RWPE2 (cell line): ENCODE measurements around the gene OCRL.

Source experiments
- ATAC-seq: fragments of 200-7000 bp; cut with Tn5 transposase; 3 replicates; pipeline ENCODE4 v1.9.1; 2021; ENCODE audit warnings: low read depth
- DNase-seq: peaks from one replicate; pipeline ENCODE4 v3.0.0-alpha.2; 2020; ENCODE audit warnings: low spot score
- H3K27ac ChIP-seq: fragments of 450-650 bp; 2 replicates; pipeline ENCODE4 v1.5.1; 2017; ENCODE audit warnings: mild to moderate bottlenecking; ENCODE audit not compliant: poor library complexity, severe bottlenecking
- H3K27me3 ChIP-seq: fragments of 250-450 bp; sonication (Bioruptor Pico); 2 replicates; pipeline ENCODE4 v1.5.1; 2021; ENCODE audit warnings: mild to moderate bottlenecking, moderate library complexity; ENCODE audit not compliant: insufficient read depth, poor library complexity, severe bottlenecking
- H3K36me3 ChIP-seq: fragments of 250-450 bp; sonication (Bioruptor Pico); 2 replicates; pipeline ENCODE4 v1.5.1; 2020; ENCODE audit warnings: low read depth, mild to moderate bottlenecking, moderate library complexity
- H3K4me1 ChIP-seq: fragments of 250-450 bp; sonication (Bioruptor Pico); 2 replicates; pipeline ENCODE4 v1.5.1; 2021; ENCODE audit warnings: mild to moderate bottlenecking, moderate library complexity; ENCODE audit not compliant: insufficient read depth, poor library complexity, severe bottlenecking
- H3K4me3 ChIP-seq: fragments of 250-450 bp; sonication (Bioruptor Pico); 2 replicates; pipeline ENCODE4 v1.5.1; 2021; ENCODE audit warnings: mild to moderate bottlenecking, moderate library complexity; ENCODE audit not compliant: severe bottlenecking
- H3K9me3 ChIP-seq: fragments of 250-450 bp; sonication (Bioruptor Pico); 2 replicates; pipeline ENCODE4 v1.5.1; 2021; ENCODE audit warnings: mild to moderate bottlenecking, moderate library complexity; ENCODE audit not compliant: severe bottlenecking
- TF ChIP-seq, protein P1 (sequence below): fragments of 450-650 bp; IDR thresholded peaks from one replicate; pipeline ENCODE4 v1.5.1; 2017; ENCODE audit warnings: mild to moderate bottlenecking, moderate library complexity; ENCODE audit not compliant: poor library complexity, severe bottlenecking

Gene OCRL

DNA sequence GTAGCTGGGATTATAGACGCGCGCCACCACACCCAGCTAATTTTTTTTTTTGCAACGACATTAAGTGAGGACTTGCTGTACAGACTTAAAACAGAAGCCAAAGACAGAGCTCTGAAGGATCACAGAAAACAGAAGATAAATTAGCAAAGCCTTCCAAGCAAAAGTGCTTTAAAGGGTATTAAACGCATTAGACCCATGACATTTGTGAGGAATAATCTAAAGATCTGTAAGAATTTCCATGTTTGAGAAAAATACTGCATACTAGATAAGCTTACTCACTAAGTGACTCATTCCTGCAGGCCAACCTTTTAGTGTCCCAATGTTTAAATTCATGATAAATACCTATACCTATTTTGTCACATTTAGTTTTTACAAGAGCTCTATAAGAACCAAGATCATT is 44.2 kb upstream of the OCRL start:
- Histone ChIP-seq H3K36me3 (peaks cover 19% of the 10 kb centered on the region), H3K27me3 (no peaks in the 10 kb centered on the region), H3K27ac (no peak overlapping the region), H3K9me3 (no peaks in the 10 kb centered on the region), H3K4me1 (peaks cover 7% of the 10 kb centered on the region), H3K4me3 (no peak overlapping the region)
- TF ChIP-seq, protein P1, sequence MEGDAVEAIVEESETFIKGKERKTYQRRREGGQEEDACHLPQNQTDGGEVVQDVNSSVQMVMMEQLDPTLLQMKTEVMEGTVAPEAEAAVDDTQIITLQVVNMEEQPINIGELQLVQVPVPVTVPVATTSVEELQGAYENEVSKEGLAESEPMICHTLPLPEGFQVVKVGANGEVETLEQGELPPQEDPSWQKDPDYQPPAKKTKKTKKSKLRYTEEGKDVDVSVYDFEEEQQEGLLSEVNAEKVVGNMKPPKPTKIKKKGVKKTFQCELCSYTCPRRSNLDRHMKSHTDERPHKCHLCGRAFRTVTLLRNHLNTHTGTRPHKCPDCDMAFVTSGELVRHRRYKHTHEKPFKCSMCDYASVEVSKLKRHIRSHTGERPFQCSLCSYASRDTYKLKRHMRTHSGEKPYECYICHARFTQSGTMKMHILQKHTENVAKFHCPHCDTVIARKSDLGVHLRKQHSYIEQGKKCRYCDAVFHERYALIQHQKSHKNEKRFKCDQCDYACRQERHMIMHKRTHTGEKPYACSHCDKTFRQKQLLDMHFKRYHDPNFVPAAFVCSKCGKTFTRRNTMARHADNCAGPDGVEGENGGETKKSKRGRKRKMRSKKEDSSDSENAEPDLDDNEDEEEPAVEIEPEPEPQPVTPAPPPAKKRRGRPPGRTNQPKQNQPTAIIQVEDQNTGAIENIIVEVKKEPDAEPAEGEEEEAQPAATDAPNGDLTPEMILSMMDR: no peak
- ATAC-seq (0 out of 3 replicates have a peak, but pooled peaks have one; percentile 33), DNase-seq (no peak)

DNA sequence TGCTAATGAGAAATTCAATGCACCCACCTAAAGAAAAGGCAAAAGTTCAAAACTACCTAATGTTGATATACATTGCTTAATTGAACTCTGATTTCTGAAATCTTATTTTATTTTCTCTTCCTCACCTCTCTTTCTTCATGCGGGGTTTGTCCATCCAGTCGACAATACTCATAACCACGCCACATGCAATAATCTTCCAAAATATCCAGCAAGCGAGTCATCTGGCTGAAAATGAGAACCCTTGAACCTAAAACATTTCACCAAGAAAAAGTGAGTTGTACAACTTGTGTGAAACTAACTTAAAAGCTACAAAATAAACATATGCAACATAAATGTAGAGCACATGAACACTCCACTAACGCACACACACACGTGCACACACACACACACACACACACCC is 43.4 kb upstream of the OCRL start:
- DNase-seq (no peak), ATAC-seq (no peak)
- TF ChIP-seq, protein P1: no peak
- Histone ChIP-seq H3K4me3 (no peak overlapping the region), H3K36me3 (peaks cover 11% of the 10 kb centered on the region), H3K4me1 (peaks cover 7% of the 10 kb centered on the region), H3K27ac (no peak overlapping the region), H3K27me3 (no peaks in the 10 kb centered on the region), H3K9me3 (no peaks in the 10 kb centered on the region)

DNA sequence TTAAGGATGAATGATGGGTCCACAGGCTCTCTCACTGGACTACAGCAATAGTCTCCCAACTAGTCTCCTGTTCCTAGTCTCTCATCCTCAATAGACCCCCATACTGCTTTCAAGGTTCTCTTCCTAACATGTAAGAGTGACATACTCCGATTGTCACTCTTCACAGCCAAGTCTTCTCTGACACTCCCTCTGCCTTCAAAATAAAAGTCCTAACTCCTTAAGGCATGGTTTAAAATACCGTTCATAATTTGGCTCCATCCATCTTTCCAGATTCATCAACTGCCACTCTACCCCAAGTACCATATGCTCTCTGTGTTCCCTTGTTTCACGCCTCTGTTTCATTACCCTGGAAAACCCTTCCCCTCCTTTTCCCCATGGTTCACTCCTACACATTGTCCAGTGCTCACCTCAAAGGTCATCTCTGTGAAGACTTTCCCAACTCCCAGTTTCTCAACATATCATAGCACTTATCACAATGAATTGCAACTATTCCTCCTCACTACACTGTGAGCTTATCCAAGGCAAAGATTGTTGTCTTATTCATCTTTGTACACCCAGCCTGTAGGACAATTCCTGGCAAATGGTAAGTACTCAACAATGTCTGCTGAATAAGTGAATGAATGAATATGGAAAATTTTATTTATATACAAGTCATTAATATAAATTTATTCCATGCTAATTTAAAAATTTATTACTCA is 42.8 kb upstream of the OCRL start:
- H3K4me3 ChIP-seq: no peak overlapping the region

DNA sequence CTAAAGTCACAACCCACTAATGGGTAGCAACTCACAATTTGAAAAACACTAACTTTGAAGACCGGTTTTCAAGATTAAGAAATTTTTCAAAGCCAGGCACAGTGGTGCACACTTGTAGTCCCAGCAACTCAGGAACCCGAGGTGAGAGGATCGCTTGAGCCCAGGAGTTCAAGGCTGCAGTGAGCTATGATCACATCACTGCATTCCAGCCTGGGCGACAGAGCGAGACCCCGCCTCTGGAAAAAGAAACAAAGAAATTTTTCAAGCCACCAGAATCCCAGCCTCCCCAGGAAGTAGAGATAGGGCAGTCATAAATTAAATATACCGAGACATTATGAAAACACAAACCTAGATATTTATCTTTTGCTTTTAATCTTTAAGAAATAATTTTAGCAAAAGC is 29.7 kb upstream of the OCRL start:
- Histone ChIP-seq H3K9me3 (no peaks in the 10 kb centered on the region), H3K36me3 (peaks cover 7% of the 10 kb centered on the region; the same call in 1 of the 2 replicates), H3K4me1 (no peaks in the 10 kb centered on the region), H3K4me3 (no peak overlapping the region), H3K27ac (no peak overlapping the region), H3K27me3 (no peaks in the 10 kb centered on the region)
- TF ChIP-seq, protein P1: no peak
- no peak for DNase-seq
- no peak for ATAC-seq

More for the DNA sequence above, 42.8 kb upstream of the OCRL start:
- Histone ChIP-seq H3K4me1 (peaks cover 7% of the 10 kb centered on the region), H3K36me3 (peaks cover 9% of the 10 kb centered on the region; the same call in 1 of the 2 replicates), H3K27ac (no peak overlapping the region), H3K27me3 (no peaks in the 10 kb centered on the region), H3K9me3 (no peaks in the 10 kb centered on the region)
- ATAC-seq: no peak
- TF ChIP-seq, protein P1: no peak
- DNase-seq: no peak

DNA sequence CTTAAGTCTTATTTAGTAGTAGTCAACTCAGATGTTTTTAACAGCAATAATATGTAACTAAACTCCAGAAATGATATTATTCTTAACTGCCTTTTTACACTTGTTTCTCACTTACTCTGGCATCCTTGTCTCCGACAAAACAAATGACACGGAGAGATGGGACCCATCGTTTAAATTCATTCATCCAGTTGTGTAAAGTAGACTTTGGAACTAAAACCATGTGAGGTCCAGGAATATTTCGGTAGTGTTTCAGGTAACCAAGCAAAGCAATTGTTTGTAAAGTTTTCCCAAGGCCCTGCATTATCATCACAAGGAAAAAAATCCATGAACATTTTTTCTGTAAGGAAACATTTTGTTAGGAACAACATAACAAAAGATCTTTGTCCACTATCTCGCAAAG is 28.4 kb upstream of the OCRL start:
- no peak for ATAC-seq

More for the DNA sequence above, 28.4 kb upstream of the OCRL start:
- no peaks in the 10 kb centered on the region for H3K4me1 ChIP-seq
- no peak overlapping the region for H3K4me3 ChIP-seq
- H3K9me3 ChIP-seq: no peaks in the 10 kb centered on the region
- no peak for DNase-seq
- peaks cover 7% of the 10 kb centered on the region for H3K36me3 ChIP-seq
- TF ChIP-seq, protein P1: no peak
- H3K27me3 ChIP-seq: no peaks in the 10 kb centered on the region
- no peak overlapping the region for H3K27ac ChIP-seq
